Lung (tissue), 12 donors: Measurements from ENCODE around the gene ARID5B. TPM values are rescaled to one million over a fixed set of nuclear protein-coding genes. Genes with fewer than 3 reads are reported as not detected.
A peak's percentile ranks its signal among the peaks of the same experiment; 100 is the strongest.

Experiments
- ATAC-seq: fragments of 200-7000 bp; cut with Tn5 transposase; one replicate; pipeline ENCODE4 v1.9.1; 2020; ENCODE audit warnings: moderate number of reproducible peaks; ENCODE audit not compliant: insufficient read depth, low FRiP score
- DNase-seq, 3 donors: peaks; one replicate each; pipeline ENCODE4 v3.0.0-alpha.2; 2013 to 2017
- H3K27ac ChIP-seq, 2 donors: one replicate each; pipeline ENCODE4 v1.5.1; 2013; ENCODE audit warnings: mild to moderate bottlenecking in 2 of 2, moderate library complexity in 2 of 2, control low read depth in 1 of 2, inconsistent platforms in 1 of 2, low read depth in 1 of 2, low read length in 1 of 2
- H3K27me3 ChIP-seq, 3 donors: one replicate each; pipeline ENCODE4 v1.5.1; 2013; ENCODE audit warnings: low read length in 2 of 3; ENCODE audit not compliant: control insufficient read depth in 3 of 3, insufficient read depth in 3 of 3
- H3K36me3 ChIP-seq, 4 donors: one replicate each; pipeline ENCODE4 v1.5.1; 2013; ENCODE audit warnings: low read length in 4 of 4, mild to moderate bottlenecking in 1 of 4, moderate library complexity in 1 of 4; ENCODE audit not compliant: control insufficient read depth in 4 of 4, insufficient read depth in 4 of 4
- H3K4me1 ChIP-seq, 5 donors: one replicate each; pipeline ENCODE4 v1.5.1; 2013; ENCODE audit warnings: low read length in 5 of 5, mild to moderate bottlenecking in 2 of 5, moderate library complexity in 1 of 5; ENCODE audit not compliant: control insufficient read depth in 5 of 5, insufficient read depth in 5 of 5
- H3K4me3 ChIP-seq: one replicate; pipeline ENCODE4 v1.5.1; 2013; ENCODE audit warnings: mild to moderate bottlenecking, control low read depth, moderate library complexity
- H3K9ac ChIP-seq, 2 donors: one replicate each; pipeline ENCODE4 v1.5.1; 2013; ENCODE audit warnings: low read length in 2 of 2, control low read depth in 1 of 2; ENCODE audit not compliant: insufficient read depth in 1 of 2
- H3K9me3 ChIP-seq, 4 donors: one replicate each; pipeline ENCODE4 v1.5.1; 2013; ENCODE audit warnings: low read length in 3 of 4, mild to moderate bottlenecking in 1 of 4, moderate library complexity in 1 of 4; ENCODE audit not compliant: control insufficient read depth in 4 of 4, insufficient read depth in 3 of 4
- CTCF ChIP-seq: IDR thresholded peaks from 2 replicates; pipeline ENCODE4 v1.5.1; 2012; ENCODE audit warnings: mild to moderate bottlenecking; ENCODE audit errors: control extremely low read depth, extremely low read depth
- WGBS, 2 donors: extraction: QIAGEN DNeasy Blood & Tissue Kit; methylation state at CpG; one replicate each; pipeline ENCODE4 v1.1.7; 2013; 5-methylcytosine and 5-hydroxymethylcytosine counted together
- polyA plus RNA-seq, 2 donors: library from polyadenylated mRNA; stranded (reverse); fragments of 200-250 nt; gene quantifications; one replicate each; pipeline ENCODE4 v1.2.1, GENCODE V29; 2013
- total RNA-seq, 2 donors: library from RNA; depleted of rRNA in 1 of 2; stranded (reverse); fragments of >200 nt in 1 of 2; gene quantifications; one replicate each; pipeline ENCODE4 v1.2.1, GENCODE V29; 2014 to 2021
- donor health status: control.
- donor health status: control.
- donor health status: Bipolar disorder and iron deficiency.
- donor health status: healthy.
- donor health status: DM: yes; HTN: yes; CAD: no.

Gene ARID5B
- total and polyA plus RNA-seq, 4 donors: 7.8 to 95.3 (median 22.0) TPM

GRCh38 chr10:62010366-62010765 is 108.9 kb downstream of the ARID5B start:
- DNase-seq: no peak
- Histone ChIP-seq H3K36me3 (peaks cover 0 to 7% (median 5%) of the 10 kb centered on the region in 4 donors), H3K4me1 (peaks cover 0 to 8% (median 6%) of the 10 kb centered on the region in 5 donors), H3K9me3 (no peaks in the 10 kb centered on the region), H3K4me3 (no peak overlapping the region), H3K9ac (no peak overlapping the region), H3K27ac (no peak overlapping the region), H3K27me3 (no peaks in the 10 kb centered on the region)
- WGBS, 2 donors: 80 to 86% methylated on average over 5 of the region's 5 CpGs
- no peak for TF ChIP-seq CTCF
- no peak for ATAC-seq

- Histone ChIP-seq H3K9me3 (no peaks in the 10 kb centered on the region), H3K27me3 (no peaks in the 10 kb centered on the region), H3K36me3 (peaks cover 0 to 7% (median 3%) of the 10 kb centered on the region in 4 donors), H3K9ac (no peak overlapping the region), H3K4me1 (peaks cover 4 to 15% (median 8%) of the 10 kb centered on the region in 5 donors), H3K4me3 (no peak overlapping the region), H3K27ac (peak overlapping the region in 1 of 2 donors; percentile 45)
- TF ChIP-seq CTCF: no peak
- peak; percentile 33 to 64 (median 37) for DNase-seq
- WGBS, 2 donors: 65 to 66% methylated on average over 5 of the region's 5 CpGs
- no peak for ATAC-seq
Measured at GRCh38 chr10:62011558-62011957, 110.1 kb downstream of the ARID5B start.

GRCh38 chr10:62012318-62012717 is 110.8 kb downstream of the ARID5B start:
- no peak for TF ChIP-seq CTCF
- 90 to 92% methylated on average over 6 of the region's 6 CpGs for WGBS, 2 donors
- Histone ChIP-seq H3K27me3 (no peaks in the 10 kb centered on the region), H3K9me3 (no peaks in the 10 kb centered on the region), H3K9ac (no peak overlapping the region), H3K4me1 (peaks cover 4 to 21% (median 10%) of the 10 kb centered on the region in 5 donors), H3K27ac (no peak overlapping the region), H3K36me3 (peaks cover 0 to 7% (median 3%) of the 10 kb centered on the region in 4 donors), H3K4me3 (no peak overlapping the region)
- ATAC-seq: no peak
- no peak for DNase-seq

DNA sequence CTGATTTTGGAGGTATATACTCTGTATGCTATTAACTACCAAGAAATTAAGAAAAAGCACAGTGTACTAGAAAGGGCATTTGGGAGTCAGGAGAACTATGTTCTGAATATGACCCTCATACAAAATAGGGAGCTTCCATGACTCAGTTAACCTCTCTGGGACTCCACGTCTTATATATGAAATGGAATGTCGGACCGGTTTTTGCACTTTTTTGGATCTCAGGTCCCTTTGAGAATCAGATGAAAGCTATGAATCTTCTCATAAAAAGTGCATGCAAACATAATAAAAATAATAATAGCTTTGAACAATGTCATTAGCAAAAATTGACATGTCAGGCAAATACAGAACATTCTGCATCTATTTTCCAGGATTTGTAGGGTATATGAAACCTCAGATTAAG is 113.0 kb downstream of the ARID5B start:
- TF ChIP-seq CTCF: no peak
- 97 to 100% methylated on average over 3 of the region's 3 CpGs for WGBS, 2 donors
- ATAC-seq: no peak
- Histone ChIP-seq H3K9ac (no peak overlapping the region), H3K9me3 (no peaks in the 10 kb centered on the region), H3K4me1 (peaks cover 4 to 32% (median 15%) of the 10 kb centered on the region in 5 donors), H3K36me3 (peaks cover 0 to 7% (median 3%) of the 10 kb centered on the region in 4 donors), H3K27me3 (no peaks in the 10 kb centered on the region), H3K27ac (no peak overlapping the region), H3K4me3 (no peak overlapping the region)
- no peak for DNase-seq
